AG04449 (cell line): Measurements from ENCODE around the gene IP6K3.

Experiments used
- CTCF ChIA-PET: fragments of 350-600 bp; formaldehyde crosslinking; extraction: SDS; loops from one replicate; lab custom pipeline; 2021; ENCODE audit warnings: antibody characterized with exemption; lab: Yijun Ruan, JAX
- POLR2A ChIA-PET: fragments of 400-600, 350-600 bp; formaldehyde crosslinking; extraction: SDS; loops from one replicate; lab custom pipeline; 2020; ENCODE audit warnings: antibody characterized with exemption, inconsistent platforms; lab: Yijun Ruan, JAX
- DNase-seq: peaks from one replicate; pipeline ENCODE4 v3.0.0-alpha.2; 2010; ENCODE audit warnings: low read depth, low spot score
- H3K4me3 ChIP-seq: 2 replicates; pipeline ENCODE4 v1.5.1; 2011; ENCODE audit warnings: low read depth, mild to moderate bottlenecking, control low read depth, low read length
- CTCF ChIP-seq: IDR thresholded peaks from one replicate; pipeline ENCODE4 v1.5.1; 2011; ENCODE audit warnings: mild to moderate bottlenecking, moderate library complexity, low read length, control low read depth, inconsistent platforms; ENCODE audit not compliant: insufficient read depth; ENCODE audit errors: missing control alignments

IP6K3 gene

GRCh38 chr6:33776764-33777163 lies 30.1 kb upstream of the IP6K3 start:
- ChIA-PET POLR2A (no interaction called here), CTCF (interaction anchor here (0.8 to 12.9 kb wide), 4 partner anchors 6 to 248 kb away, joined by 3 to 231 read pairs (median 119); partner anchors contain the start of gene LEMD2)
- no peak overlapping the region for H3K4me3 ChIP-seq
- no peak for DNase-seq
- no peak for TF ChIP-seq CTCF

GRCh38 chr6:33776186-33776585 lies 29.5 kb upstream of the IP6K3 start:
- H3K4me3 ChIP-seq: no peak overlapping the region
- TF ChIP-seq CTCF: no peak
- no peak for DNase-seq
- CTCF ChIA-PET: interaction anchor here (0.8 to 11.6 kb wide), 4 partner anchors 7 to 252 kb away, joined by 3 to 231 read pairs (median 5); partner anchors contain the start of gene LEMD2
- POLR2A ChIA-PET: no interaction called here

- no peak overlapping the region for H3K4me3 ChIP-seq
- CTCF ChIA-PET: interaction anchor here (1.1 to 11.6 kb wide), 4 partner anchors 8 to 253 kb away, joined by 3 to 231 read pairs (median 4); partner anchors contain the start of gene LEMD2
- DNase-seq: no peak
- POLR2A ChIA-PET: interaction anchor here (0.7 kb wide), 1 partner anchor 228 kb away, joined by 3 read pairs; no protein-coding TSS in a partner anchor
- TF ChIP-seq CTCF: no peak
These were observed 28.1 kb upstream of the IP6K3 start for GRCh38 chr6:33774774-33775173.

- ChIA-PET POLR2A (interaction anchor here (0.7 to 2.6 kb wide), 3 partner anchors 9 to 27 kb away, joined by 5 to 14 read pairs (median 6); partner anchors contain the start of gene IP6K3), CTCF (interaction anchor here (1.5 to 23.3 kb wide), 13 partner anchors 10 to 384 kb away, joined by 3 to 584 read pairs (median 12); partner anchors contain the start of genes IP6K3, LEMD2 and UQCC2)
- no peak overlapping the region for H3K4me3 ChIP-seq
- TF ChIP-seq CTCF: no peak
- DNase-seq: no peak
These were observed 26.3 kb upstream of the IP6K3 start for GRCh38 chr6:33772902-33773472.

- POLR2A ChIA-PET: interaction anchor here (0.6 to 2.6 kb wide), 14 partner anchors 10 to 255 kb away, joined by 3 to 15 read pairs (median 6); partner anchors contain the start of genes BAK1, IP6K3, LEMD2 and UQCC2
- H3K4me3 ChIP-seq: no peak overlapping the region
These were observed 25.6 kb upstream of the IP6K3 start for GRCh38 chr6:33772082-33772830.

More at GRCh38 chr6:33772082-33772830, 25.6 kb upstream of the IP6K3 start:
- no peak for TF ChIP-seq CTCF
- CTCF ChIA-PET: interaction anchor here (0.9 to 23.3 kb wide), 34 partner anchors 10 to 390 kb away, joined by 3 to 584 read pairs (median 5); partner anchors contain the start of genes BAK1, IP6K3, LEMD2 and UQCC2
- DNase-seq: no peak
